Loucy (cell line): ENCODE results near the gene HOXB8.

Experiments
- CTCF ChIP-seq: fragments of 200-600 bp; sonication (generic); conservative IDR thresholded peaks from 2 replicates; pipeline ENCODE4 v1.5.1; 2014; ENCODE audit warnings: mild to moderate bottlenecking, antibody characterized with exemption, low read length
- EZH2phosphoT487 ChIP-seq: fragments of 200-600 bp; IDR thresholded peaks from 2 replicates; pipeline ENCODE4 v1.6.1; 2018; ENCODE audit warnings: antibody characterized with exemption, mild to moderate bottlenecking, moderate library complexity, borderline replicate concordance

DNA sequence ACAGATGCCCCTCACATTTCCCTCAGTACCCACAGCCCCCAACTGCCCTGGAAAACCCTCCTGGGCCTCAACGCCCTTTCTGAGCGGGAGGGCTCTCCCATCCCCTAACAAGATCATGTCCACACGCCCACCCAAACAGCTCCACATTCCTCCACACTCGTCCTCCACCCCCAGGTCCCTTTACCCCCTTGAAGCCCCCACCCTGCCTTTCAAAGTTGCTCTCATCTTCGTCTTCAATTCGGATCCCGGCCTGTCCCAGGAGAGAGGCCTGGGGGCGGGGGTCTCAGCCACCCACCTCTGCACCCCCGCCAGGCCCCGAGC is 51.3 kb downstream of the HOXB8 start:
- TF ChIP-seq CTCF, result no peak
- TF ChIP-seq EZH2phosphoT487, result no peak
